Measurements from ENCODE around the gene PREP. TPM values are rescaled to one million over a fixed set of nuclear protein-coding genes. Genes with fewer than 3 reads are reported as not detected.

The PREP gene
- total RNA-seq, 1 donor from 2014 or later, result 55.4 TPM

GRCh38 chr6:105272786-105273185 lies 130.1 kb downstream of the PREP start:
- Histone ChIP-seq H3K4me1 (ENCODE audit: insufficient read depth, low read length) (no peaks in the 10 kb centered on the region), H3K4me3 (ENCODE audit: insufficient read depth, low read depth, low read length) (no peak overlapping the region), H3K4me2 (ENCODE audit: low read length) (no peak overlapping the region), H3K9me3 (ENCODE audit: insufficient read depth, low read depth, low read length) (no peaks in the 10 kb centered on the region), H3K9ac (ENCODE audit: low read length) (no peak overlapping the region), H3K79me2 (ENCODE audit: insufficient read depth, low read length) (no peaks in the 10 kb centered on the region), H3K27me3 (ENCODE audit: insufficient read depth, low read length) (no peaks in the 10 kb centered on the region), H3K36me3 (ENCODE audit: insufficient read depth, low read length) (peaks cover 13% of the 10 kb centered on the region), H2AFZ (ENCODE audit: low read depth, low read length) (no peak overlapping the region), H3K27ac (ENCODE audit: low read depth, low read length) (no peak overlapping the region), H4K20me1 (ENCODE audit: insufficient read depth, low read length) (no peaks in the 10 kb centered on the region)
- H3K27ac Mint-ChIP-seq (ENCODE audit: unreplicated experiment), result no peak overlapping the region
- TF ChIP-seq CTCF (IDR thresholded peaks at IDR 0.05; ENCODE audit: insufficient read depth, low read depth, low read length) (no peak), EZH2 (IDR thresholded peaks at IDR 0.05; ENCODE audit: insufficient read depth, low read length) (no peak)
- H3K4me3 Mint-ChIP-seq (ENCODE audit: unreplicated experiment), result no peak overlapping the region
- H3K27me3 Mint-ChIP-seq (ENCODE audit: low read depth, unreplicated experiment), result no peaks in the 10 kb centered on the region
- no peak for FAIRE-seq
- no peak for DNase-seq (ENCODE audit: low read depth)
- peaks cover 10% of the 10 kb centered on the region for H3K36me3 Mint-ChIP-seq (ENCODE audit: low read depth, unreplicated experiment)
- H3K9me3 Mint-ChIP-seq (ENCODE audit: unreplicated experiment), result no peaks in the 10 kb centered on the region
- H3K4me1 Mint-ChIP-seq (ENCODE audit: low read depth, unreplicated experiment), result no peaks in the 10 kb centered on the region

GRCh38 chr6:105270511-105270910 lies 132.4 kb downstream of the PREP start:
- no peak overlapping the region for H2AFZ ChIP-seq (ENCODE audit: low read depth, low read length)
- H3K9ac ChIP-seq (ENCODE audit: low read length), result no peak overlapping the region
- Mint-ChIP-seq H3K36me3 (ENCODE audit: low read depth, unreplicated experiment) (peaks cover 1% of the 10 kb centered on the region), H3K9me3 (ENCODE audit: unreplicated experiment) (no peaks in the 10 kb centered on the region), H3K4me3 (ENCODE audit: unreplicated experiment) (no peak overlapping the region), H3K4me1 (ENCODE audit: low read depth, unreplicated experiment) (no peaks in the 10 kb centered on the region), H3K27ac (ENCODE audit: unreplicated experiment) (no peak overlapping the region), H3K27me3 (ENCODE audit: low read depth, unreplicated experiment) (no peaks in the 10 kb centered on the region)
- no peaks in the 10 kb centered on the region for H3K79me2 ChIP-seq (ENCODE audit: insufficient read depth, low read length)
- no peaks in the 10 kb centered on the region for H3K27me3 ChIP-seq (ENCODE audit: insufficient read depth, low read length)
- no peak for FAIRE-seq
- no peaks in the 10 kb centered on the region for H3K9me3 ChIP-seq (ENCODE audit: insufficient read depth, low read depth, low read length)
- TF ChIP-seq EZH2 (IDR thresholded peaks at IDR 0.05; ENCODE audit: insufficient read depth, low read length) (no peak), CTCF (IDR thresholded peaks at IDR 0.05; ENCODE audit: insufficient read depth, low read depth, low read length) (no peak)
- H4K20me1 ChIP-seq (ENCODE audit: insufficient read depth, low read length), result no peaks in the 10 kb centered on the region
- peaks cover under 1% of the 10 kb centered on the region for H3K36me3 ChIP-seq (ENCODE audit: insufficient read depth, low read length)
- DNase-seq (ENCODE audit: low read depth), result no peak
- no peak overlapping the region for H3K4me2 ChIP-seq (ENCODE audit: low read length)
- H3K4me3 ChIP-seq (ENCODE audit: insufficient read depth, low read depth, low read length), result no peak overlapping the region
- H3K4me1 ChIP-seq (ENCODE audit: insufficient read depth, low read length), result no peaks in the 10 kb centered on the region
- H3K27ac ChIP-seq (ENCODE audit: low read depth, low read length), result no peak overlapping the region

- Histone ChIP-seq H3K36me3 (ENCODE audit: insufficient read depth, low read length) (no peaks in the 10 kb centered on the region), H3K79me2 (ENCODE audit: insufficient read depth, low read length) (no peaks in the 10 kb centered on the region), H2AFZ (ENCODE audit: low read depth, low read length) (no peak overlapping the region), H3K9ac (ENCODE audit: low read length) (no peak overlapping the region), H3K27me3 (ENCODE audit: insufficient read depth, low read length) (no peaks in the 10 kb centered on the region), H4K20me1 (ENCODE audit: insufficient read depth, low read length) (no peaks in the 10 kb centered on the region), H3K9me3 (ENCODE audit: insufficient read depth, low read depth, low read length) (no peaks in the 10 kb centered on the region), H3K4me3 (ENCODE audit: insufficient read depth, low read depth, low read length) (no peak overlapping the region), H3K4me2 (ENCODE audit: low read length) (no peak overlapping the region), H3K27ac (ENCODE audit: low read depth, low read length) (no peak overlapping the region), H3K4me1 (ENCODE audit: insufficient read depth, low read length) (no peaks in the 10 kb centered on the region)
- FAIRE-seq (no peak), DNase-seq (ENCODE audit: low read depth) (no peak)
- no peaks in the 10 kb centered on the region for H3K27me3 Mint-ChIP-seq (ENCODE audit: low read depth, unreplicated experiment)
- H3K9me3 Mint-ChIP-seq (ENCODE audit: unreplicated experiment), result no peaks in the 10 kb centered on the region
- H3K27ac Mint-ChIP-seq (ENCODE audit: unreplicated experiment), result no peak overlapping the region
- no peaks in the 10 kb centered on the region for H3K36me3 Mint-ChIP-seq (ENCODE audit: low read depth, unreplicated experiment)
- no peaks in the 10 kb centered on the region for H3K4me1 Mint-ChIP-seq (ENCODE audit: low read depth, unreplicated experiment)
- no peak overlapping the region for H3K4me3 Mint-ChIP-seq (ENCODE audit: unreplicated experiment)
- TF ChIP-seq EZH2 (IDR thresholded peaks at IDR 0.05; ENCODE audit: insufficient read depth, low read length) (no peak), CTCF (IDR thresholded peaks at IDR 0.05; ENCODE audit: insufficient read depth, low read depth, low read length) (no peak)
These were observed 133.5 kb downstream of the PREP start for GRCh38 chr6:105269390-105269789.

Measured in astrocyte (in vitro differentiated cells and primary cell).